NCI-H2029 (cell line): ENCODE data around the gene CGN.

Source experiments
- DNase-seq: peaks from one replicate; lab custom pipeline; 2025; lab: John Stamatoyannopoulos, UW

CGN gene, protein sequence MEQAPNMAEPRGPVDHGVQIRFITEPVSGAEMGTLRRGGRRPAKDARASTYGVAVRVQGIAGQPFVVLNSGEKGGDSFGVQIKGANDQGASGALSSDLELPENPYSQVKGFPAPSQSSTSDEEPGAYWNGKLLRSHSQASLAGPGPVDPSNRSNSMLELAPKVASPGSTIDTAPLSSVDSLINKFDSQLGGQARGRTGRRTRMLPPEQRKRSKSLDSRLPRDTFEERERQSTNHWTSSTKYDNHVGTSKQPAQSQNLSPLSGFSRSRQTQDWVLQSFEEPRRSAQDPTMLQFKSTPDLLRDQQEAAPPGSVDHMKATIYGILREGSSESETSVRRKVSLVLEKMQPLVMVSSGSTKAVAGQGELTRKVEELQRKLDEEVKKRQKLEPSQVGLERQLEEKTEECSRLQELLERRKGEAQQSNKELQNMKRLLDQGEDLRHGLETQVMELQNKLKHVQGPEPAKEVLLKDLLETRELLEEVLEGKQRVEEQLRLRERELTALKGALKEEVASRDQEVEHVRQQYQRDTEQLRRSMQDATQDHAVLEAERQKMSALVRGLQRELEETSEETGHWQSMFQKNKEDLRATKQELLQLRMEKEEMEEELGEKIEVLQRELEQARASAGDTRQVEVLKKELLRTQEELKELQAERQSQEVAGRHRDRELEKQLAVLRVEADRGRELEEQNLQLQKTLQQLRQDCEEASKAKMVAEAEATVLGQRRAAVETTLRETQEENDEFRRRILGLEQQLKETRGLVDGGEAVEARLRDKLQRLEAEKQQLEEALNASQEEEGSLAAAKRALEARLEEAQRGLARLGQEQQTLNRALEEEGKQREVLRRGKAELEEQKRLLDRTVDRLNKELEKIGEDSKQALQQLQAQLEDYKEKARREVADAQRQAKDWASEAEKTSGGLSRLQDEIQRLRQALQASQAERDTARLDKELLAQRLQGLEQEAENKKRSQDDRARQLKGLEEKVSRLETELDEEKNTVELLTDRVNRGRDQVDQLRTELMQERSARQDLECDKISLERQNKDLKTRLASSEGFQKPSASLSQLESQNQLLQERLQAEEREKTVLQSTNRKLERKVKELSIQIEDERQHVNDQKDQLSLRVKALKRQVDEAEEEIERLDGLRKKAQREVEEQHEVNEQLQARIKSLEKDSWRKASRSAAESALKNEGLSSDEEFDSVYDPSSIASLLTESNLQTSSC

GRCh38 chr1:151510957-151511635 lies at the start of gene CGN:
CGN (plus strand) TSS chr1:151511387; CDS start chr1:151518520, 7,133 bp downstream.
- DNase-seq: peak; percentile 89

- no peak for DNase-seq
Observed at GRCh38 chr1:151461694-151462093, 49.5 kb upstream of the CGN start.

- DNase-seq: no peak
Observed at GRCh38 chr1:151465026-151465425, 46.2 kb upstream of the CGN start.

GRCh38 chr1:151472856-151473731 lies 38.1 kb upstream of the CGN start:
- peak; percentile 32 for DNase-seq

GRCh38 chr1:151474745-151475144 lies 36.4 kb upstream of the CGN start:
- no peak for DNase-seq

DNA sequence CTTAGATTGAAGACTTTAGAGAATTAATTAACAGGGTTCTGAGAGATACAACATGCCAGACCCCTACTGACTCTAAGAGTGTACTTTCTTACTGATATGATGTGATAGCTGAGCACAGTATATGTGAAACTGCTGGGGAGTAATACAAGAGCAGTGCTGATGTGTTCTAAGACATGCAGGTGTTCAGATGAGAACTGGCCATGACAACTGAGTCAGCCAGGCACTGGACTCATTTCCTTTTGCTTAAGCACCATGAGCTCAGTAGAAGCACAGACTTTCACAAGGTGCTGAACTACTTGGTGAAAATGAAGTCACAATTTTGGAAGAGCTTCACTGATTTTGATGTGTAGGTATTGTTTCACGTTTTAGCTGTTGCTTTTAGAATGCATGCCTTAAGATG lies 36.0 kb upstream of the CGN start:
- DNase-seq: no peak

DNA sequence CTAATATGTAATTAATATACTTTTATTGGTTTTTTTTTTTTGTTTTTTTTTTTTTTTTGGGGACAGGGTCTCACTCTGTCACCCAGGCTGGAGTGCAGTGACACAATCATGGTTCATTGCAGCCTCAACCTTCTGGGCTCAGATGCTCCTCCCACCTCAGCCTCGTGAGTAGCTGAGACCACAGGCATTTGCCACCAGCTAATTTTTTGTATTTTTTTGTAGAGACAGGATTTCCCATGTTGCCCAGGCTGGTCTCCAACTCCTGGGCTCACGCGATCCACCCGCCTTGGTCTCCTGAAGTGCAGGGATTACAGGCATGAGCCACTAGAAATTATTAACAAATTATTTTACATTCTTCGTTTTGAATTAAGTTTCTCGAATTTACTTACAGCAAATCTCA lies 35.1 kb upstream of the CGN start:
- no peak for DNase-seq

GRCh38 chr1:151477066-151477465 lies 34.1 kb upstream of the CGN start:
- no peak for DNase-seq

DNA sequence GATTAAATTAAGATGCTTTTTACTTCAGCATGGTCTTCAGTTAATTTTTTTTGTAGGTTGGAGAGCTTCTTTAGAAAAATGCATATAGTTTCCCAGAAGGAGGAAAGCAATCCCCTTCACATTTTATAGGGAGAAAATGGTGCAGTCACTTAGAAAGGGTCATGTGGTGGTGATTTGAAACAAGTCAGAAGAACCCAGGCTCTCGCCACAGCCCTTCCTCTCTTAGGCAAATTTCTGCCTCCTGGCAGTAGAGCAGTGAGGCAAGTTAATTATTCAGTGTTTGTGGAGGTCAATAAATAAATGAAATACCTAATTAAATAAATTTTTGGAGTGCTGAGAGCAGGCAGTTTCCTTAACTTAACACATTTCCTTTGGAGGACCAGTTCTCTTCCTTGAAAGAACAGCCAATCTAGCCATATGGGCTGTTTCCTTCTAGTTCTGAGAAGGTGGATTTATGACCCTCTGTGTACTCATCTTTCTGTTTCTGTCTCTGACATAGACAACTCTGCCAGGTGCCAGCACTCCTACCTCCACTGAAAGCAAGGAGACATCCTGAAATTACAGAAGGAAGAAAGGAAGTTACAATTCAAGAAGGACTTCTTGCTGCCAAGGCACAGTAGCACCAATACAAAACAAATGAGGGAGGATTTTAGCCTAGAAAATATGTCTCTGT lies 32.9 kb upstream of the CGN start:
- no peak for DNase-seq

GRCh38 chr1:151478923-151479322 lies 32.3 kb upstream of the CGN start:
- no peak for DNase-seq

DNA sequence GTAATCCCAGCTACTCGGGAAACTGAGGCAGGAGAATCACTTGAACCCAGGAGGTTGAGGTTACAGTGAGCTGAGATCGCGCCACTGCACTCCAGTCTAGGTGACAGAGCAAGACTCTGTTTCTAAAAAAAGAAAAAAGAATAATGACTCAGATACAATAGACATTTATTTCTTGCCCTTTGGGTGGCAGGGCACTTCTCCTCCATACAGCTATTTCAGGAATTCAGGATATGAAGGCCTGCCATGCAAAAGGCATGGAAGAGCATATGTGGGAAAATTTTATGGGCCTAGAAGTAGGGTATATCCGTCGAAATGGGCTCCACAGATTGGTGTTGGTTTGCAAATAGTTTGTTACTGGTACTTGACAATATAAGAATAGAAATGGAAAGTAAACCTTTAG lies 31.7 kb upstream of the CGN start:
- no peak for DNase-seq

DNA sequence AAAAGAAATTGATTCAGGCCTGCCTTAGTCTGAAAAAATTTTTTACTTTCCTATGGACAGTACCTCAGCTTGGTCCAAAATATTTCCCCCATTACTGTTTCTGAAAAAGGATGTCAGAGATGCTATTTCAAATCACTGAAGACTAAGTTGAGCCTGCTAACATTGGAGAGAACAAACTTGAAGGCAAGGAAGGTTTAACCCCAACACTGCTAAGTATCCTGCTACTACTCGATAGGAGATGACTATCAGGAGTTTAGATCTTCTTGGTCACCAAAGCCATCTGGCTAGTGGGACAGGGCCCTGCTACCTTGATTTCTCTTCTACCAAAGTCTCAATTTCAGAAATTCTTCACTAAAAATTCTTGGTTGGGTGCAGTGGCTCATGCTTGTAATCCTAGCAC lies 29.2 kb upstream of the CGN start:
- no peak for DNase-seq

DNA sequence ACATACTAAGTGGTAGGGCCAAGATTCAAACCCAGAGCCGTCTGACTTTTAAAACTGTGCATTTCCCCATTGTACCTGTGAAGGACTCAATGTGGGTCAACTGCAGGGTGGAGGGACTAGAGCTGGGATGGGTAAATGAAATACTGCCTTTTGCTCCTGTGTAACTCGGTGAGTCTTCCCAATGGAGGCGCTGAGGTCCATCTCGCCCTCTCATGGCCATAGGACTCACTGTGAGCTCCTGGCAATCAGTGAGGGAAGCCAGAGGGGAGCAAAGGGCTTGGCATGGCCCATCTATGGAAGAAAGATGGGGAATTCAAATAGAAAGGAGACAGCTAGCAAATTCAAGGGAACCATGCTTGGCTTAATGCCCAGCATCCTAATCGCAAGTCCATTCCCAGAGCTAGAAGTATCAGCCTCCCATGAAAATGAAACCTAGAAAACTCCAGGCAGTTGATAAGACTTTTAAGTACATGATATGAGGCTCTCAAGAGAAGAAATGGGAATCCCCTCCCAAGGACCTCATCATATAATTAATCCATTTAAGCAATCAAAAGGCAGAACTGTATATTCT lies 25.4 kb upstream of the CGN start:
- no peak for DNase-seq

GRCh38 chr1:151486557-151486956 lies 24.6 kb upstream of the CGN start:
- DNase-seq: no peak

- DNase-seq: no peak
Observed at GRCh38 chr1:151491641-151492040, 19.5 kb upstream of the CGN start.

GRCh38 chr1:151492120-151492519 lies 19.1 kb upstream of the CGN start:
- peak; percentile 56 for DNase-seq

- no peak for DNase-seq
Observed at GRCh38 chr1:151493042-151493441, 18.1 kb upstream of the CGN start.

DNA sequence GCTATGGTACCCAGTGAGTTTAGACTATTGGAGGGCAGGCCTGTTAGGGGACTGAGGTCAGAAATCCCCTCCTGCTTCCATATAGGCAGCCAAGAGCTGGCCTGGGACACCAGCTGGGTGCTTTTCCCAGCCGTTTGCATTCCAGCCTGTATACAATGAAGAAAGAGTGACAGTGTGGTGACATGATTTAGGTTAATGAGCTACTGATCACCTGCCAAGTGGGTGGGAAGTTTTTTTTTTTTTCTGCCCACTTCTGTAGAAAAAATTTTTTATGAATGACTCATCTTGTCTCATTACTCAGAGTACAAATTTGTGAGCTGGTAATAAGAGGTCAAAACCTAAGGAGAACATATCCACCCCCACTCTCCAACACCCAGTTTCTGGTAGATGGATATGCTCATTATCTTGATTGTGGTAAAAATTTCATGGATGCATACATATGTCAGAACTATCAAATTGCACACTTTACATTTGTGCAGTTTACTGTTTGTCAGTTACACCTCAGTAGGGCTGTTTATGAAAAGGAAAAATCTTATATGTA lies 16.4 kb upstream of the CGN start:
- peak; percentile 33 for DNase-seq

GRCh38 chr1:151495316-151495715 lies 15.9 kb upstream of the CGN start:
- DNase-seq: no peak

DNA sequence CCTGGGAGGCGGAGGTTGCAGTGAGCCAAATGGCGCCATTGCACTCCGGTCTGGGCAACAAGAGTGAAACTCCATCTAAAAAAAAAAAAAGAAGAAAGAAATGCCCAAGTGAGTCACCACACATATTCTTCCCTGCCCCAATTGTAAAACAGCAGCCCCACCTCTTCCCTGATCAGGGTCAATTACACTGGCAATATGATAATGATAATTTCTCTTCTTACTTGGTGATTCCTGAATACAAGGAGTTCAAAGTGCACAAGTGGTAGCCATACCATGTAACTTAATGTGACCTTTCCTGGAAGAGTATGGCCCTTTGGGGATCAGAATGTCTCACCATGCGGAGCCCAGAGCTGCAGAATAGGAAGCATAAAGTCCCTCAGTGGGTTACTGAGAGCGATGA lies 11.8 kb upstream of the CGN start:
- no peak for DNase-seq
